Fibroblast of lung (primary cell): ENCODE data around the gene GPR162. TPM values are rescaled to one million over a fixed set of nuclear protein-coding genes. Genes with fewer than 3 reads are reported as not detected.

Source experiments
- DNase-seq, 2 donors: peaks; one replicate each; pipeline versions ENCODE4 v3.0.0 to v3.0.0-alpha.2; 2010; ENCODE audit warnings: low read depth in 2 of 2
- H2AFZ ChIP-seq: 2 replicates; pipeline ENCODE4 v1.5.1; 2012; ENCODE audit warnings: low read length, control low read depth, inconsistent platforms
- H3K27ac ChIP-seq: 2 replicates; pipeline ENCODE4 v1.5.1; 2011; ENCODE audit warnings: low read length, control low read depth; ENCODE audit not compliant: insufficient read depth
- H3K27me3 ChIP-seq: 2 replicates; pipeline ENCODE4 v1.5.1; 2011; ENCODE audit warnings: mild to moderate bottlenecking, low read length; ENCODE audit not compliant: control insufficient read depth, insufficient read depth
- H3K36me3 ChIP-seq: 2 replicates; pipeline ENCODE4 v1.5.1; 2011; ENCODE audit warnings: low read length; ENCODE audit not compliant: control insufficient read depth, insufficient read depth
- H3K4me1 ChIP-seq: 2 replicates; pipeline ENCODE4 v1.5.1; 2011; ENCODE audit warnings: low read length; ENCODE audit not compliant: control insufficient read depth, insufficient read depth; ENCODE audit errors: extremely low read depth
- H3K4me2 ChIP-seq: 2 replicates; pipeline ENCODE4 v1.5.1; 2011; ENCODE audit warnings: low read length, control low read depth; ENCODE audit not compliant: insufficient read depth; ENCODE audit errors: extremely low read depth
- H3K4me3 ChIP-seq, 4 experiments: fragments of 200-600 bp in 1 of 4; sonication (generic) in 1 of 4; replicated peaks in 1 of 4; 2 replicates each; pipeline ENCODE4 v1.5.1; 2011 to 2016; ENCODE audit warnings: low read length in 4 of 4, low read depth in 3 of 4, mild to moderate bottlenecking in 3 of 4, control low read depth in 2 of 4, inconsistent platforms in 1 of 4, mixed read lengths in 1 of 4; ENCODE audit not compliant: insufficient read depth in 1 of 4; ENCODE audit errors: control extremely low read depth in 1 of 4
- H3K79me2 ChIP-seq: 2 replicates; pipeline ENCODE4 v1.5.1; 2012; ENCODE audit warnings: mild to moderate bottlenecking, low read length, inconsistent platforms; ENCODE audit not compliant: control insufficient read depth, insufficient read depth
- H3K9ac ChIP-seq: 2 replicates; pipeline ENCODE4 v1.5.1; 2011; ENCODE audit warnings: mild to moderate bottlenecking, low read length, control low read depth; ENCODE audit not compliant: insufficient read depth
- H3K9me3 ChIP-seq: 2 replicates; pipeline ENCODE4 v1.5.1; 2012; ENCODE audit warnings: low read depth, low read length; ENCODE audit not compliant: control insufficient read depth, insufficient read depth
- H4K20me1 ChIP-seq: 2 replicates; pipeline ENCODE4 v1.5.1; 2011; ENCODE audit warnings: low read length; ENCODE audit not compliant: control insufficient read depth, insufficient read depth; ENCODE audit errors: extremely low read depth
- CTCF ChIP-seq, 2 donors: IDR thresholded peaks in 1 of 2; conservative IDR thresholded peaks in 1 of 2; 1 replicate in 1 of 2; 2 replicates in 1 of 2; pipeline ENCODE4 v1.5.1; 2011 to 2012; ENCODE audit warnings: low read length in 2 of 2, control low read depth in 1 of 2, inconsistent platforms in 1 of 2, low read depth in 1 of 2, mild to moderate bottlenecking in 1 of 2
- EZH2 ChIP-seq: IDR thresholded peaks from 2 replicates; pipeline ENCODE4 v1.5.1; 2012; ENCODE audit warnings: low read length, control low read depth, mild to moderate bottlenecking; ENCODE audit errors: missing control alignments
- polyA plus RNA-seq, 2 donors: library from polyadenylated mRNA; depleted of rRNA in 1 of 2; stranded (reverse) in 1 of 2; unstranded in 1 of 2; fragments of >200 nt; gene quantifications; 2 replicates each; pipeline ENCODE4 v1.2.1, GENCODE V29; 2011 to 2012; ENCODE audit warnings: missing spikeins in 1 of 2
- total RNA-seq: library from RNA; depleted of rRNA; stranded (reverse); fragments of >200 nt; gene quantifications from 2 replicates; pipeline ENCODE4 v1.2.1, GENCODE V29; 2014

Gene GPR162
- total and polyA plus RNA-seq, 2 donors (not counting 1 experiment from before 2014, with no cell fraction given), result 5.6 to 11.1 TPM

GRCh38 chr12:6818222-6818621 is 3.4 kb upstream of the GPR162 start:
- no peaks in the 10 kb centered on the region for H3K79me2 ChIP-seq
- no peak overlapping the region for H3K27ac ChIP-seq
- H2AFZ ChIP-seq, result no peak overlapping the region
- H3K27me3 ChIP-seq, result peaks cover 2% of the 10 kb centered on the region
- DNase-seq, result no peak
- no peaks in the 10 kb centered on the region for H4K20me1 ChIP-seq
- no peak overlapping the region for H3K4me3 ChIP-seq
- no peaks in the 10 kb centered on the region for H3K9me3 ChIP-seq
- H3K9ac ChIP-seq, result no peak overlapping the region
- peaks cover 4% of the 10 kb centered on the region for H3K36me3 ChIP-seq
- H3K4me2 ChIP-seq, result no peak overlapping the region
- H3K4me1 ChIP-seq, result peaks cover 10% of the 10 kb centered on the region
- TF ChIP-seq CTCF (conservative IDR thresholded peaks at IDR 0.05 in 1 of 2, IDR thresholded peaks at IDR 0.05 in 1 of 2; ENCODE audit: low read depth in 1 of 2, low read length in 2 of 2) (no peak), EZH2 (no peak)

- Histone ChIP-seq H3K4me1 (peaks cover 10% of the 10 kb centered on the region), H3K27ac (no peak overlapping the region)
These were observed 3.0 kb upstream of the GPR162 start for GRCh38 chr12:6818645-6819044.

More at GRCh38 chr12:6818645-6819044, 3.0 kb upstream of the GPR162 start:
- no peaks in the 10 kb centered on the region for H4K20me1 ChIP-seq
- TF ChIP-seq EZH2 (no peak), CTCF (conservative IDR thresholded peaks at IDR 0.05 in 1 of 2, IDR thresholded peaks at IDR 0.05 in 1 of 2; ENCODE audit: low read depth in 1 of 2, low read length in 2 of 2) (no peak)
- peaks cover 2% of the 10 kb centered on the region for H3K27me3 ChIP-seq
- no peak overlapping the region for H3K4me3 ChIP-seq
- DNase-seq, result no peak
- no peak overlapping the region for H3K4me2 ChIP-seq
- no peaks in the 10 kb centered on the region for H3K9me3 ChIP-seq
- no peak overlapping the region for H3K9ac ChIP-seq
- H3K36me3 ChIP-seq, result peaks cover 4% of the 10 kb centered on the region
- H3K79me2 ChIP-seq, result no peaks in the 10 kb centered on the region
- no peak overlapping the region for H2AFZ ChIP-seq
